HUES6 (cell line): ENCODE data around the gene TRMT44.

Source experiments
- H3K27ac ChIP-seq: 2 replicates; pipeline ENCODE4 v1.7.0; 2013; ENCODE audit warnings: low read depth, mild to moderate bottlenecking, low read length, inconsistent platforms
- H3K27me3 ChIP-seq: 2 replicates; pipeline ENCODE4 v1.6.1; 2013; ENCODE audit warnings: low read length; ENCODE audit not compliant: control insufficient read depth, insufficient read depth
- H3K36me3 ChIP-seq: 2 replicates; pipeline ENCODE4 v1.6.1; 2013; ENCODE audit warnings: low read length; ENCODE audit not compliant: control insufficient read depth, insufficient read depth
- H3K4me1 ChIP-seq: 2 replicates; pipeline ENCODE4 v1.6.1; 2013; ENCODE audit warnings: low read length; ENCODE audit not compliant: control insufficient read depth, insufficient read depth
- H3K4me3 ChIP-seq: 2 replicates; pipeline ENCODE4 v1.5.1; 2013; ENCODE audit warnings: low read depth, low read length
- H3K9ac ChIP-seq: one replicate; pipeline ENCODE4 v1.6.1; 2013; ENCODE audit warnings: mild to moderate bottlenecking, low read length
- H3K9me3 ChIP-seq: 2 replicates; pipeline ENCODE4 v1.6.1; 2013; ENCODE audit warnings: low read depth, low read length; ENCODE audit not compliant: control insufficient read depth, insufficient read depth

Gene TRMT44

GRCh38 chr4:8422327-8422726 is 18.2 kb upstream of the TRMT44 start:
- Histone ChIP-seq H3K36me3 (no peaks in the 10 kb centered on the region), H3K9me3 (no peaks in the 10 kb centered on the region), H3K9ac (no peak overlapping the region), H3K4me1 (no peaks in the 10 kb centered on the region), H3K4me3 (no peak overlapping the region), H3K27me3 (no peaks in the 10 kb centered on the region), H3K27ac (no peak overlapping the region)

- Histone ChIP-seq H3K4me3 (no peak overlapping the region), H3K9me3 (no peaks in the 10 kb centered on the region), H3K36me3 (no peaks in the 10 kb centered on the region), H3K27ac (no peak overlapping the region), H3K27me3 (no peaks in the 10 kb centered on the region), H3K4me1 (peaks cover 3% of the 10 kb centered on the region), H3K9ac (no peak overlapping the region)
Observed at GRCh38 chr4:8422786-8423185, 17.8 kb upstream of the TRMT44 start.

- no peak overlapping the region for H3K27ac ChIP-seq
- H3K9ac ChIP-seq = no peak overlapping the region
Observed at GRCh38 chr4:8427262-8427661, 13.3 kb upstream of the TRMT44 start.

GRCh38 chr4:8427761-8428287 is 12.8 kb upstream of the TRMT44 start:
- H3K4me1 ChIP-seq = peaks cover 9% of the 10 kb centered on the region
- H3K27me3 ChIP-seq = no peaks in the 10 kb centered on the region
- peak overlapping the region; percentile 93 for H3K4me3 ChIP-seq
- H3K27ac ChIP-seq = no peak overlapping the region
- no peaks in the 10 kb centered on the region for H3K9me3 ChIP-seq
- H3K36me3 ChIP-seq = no peaks in the 10 kb centered on the region
- peak overlapping the region; percentile 61 for H3K9ac ChIP-seq

More at GRCh38 chr4:8427262-8427661, 13.3 kb upstream of the TRMT44 start:
- Histone ChIP-seq H3K4me1 (peaks cover 9% of the 10 kb centered on the region), H3K4me3 (peak overlapping the region; percentile 93; the same call in 1 of the 2 replicates), H3K27me3 (no peaks in the 10 kb centered on the region), H3K9me3 (no peaks in the 10 kb centered on the region), H3K36me3 (no peaks in the 10 kb centered on the region)

- Histone ChIP-seq H3K4me3 (peak overlapping the region; percentile 93), H3K27ac (no peak overlapping the region), H3K27me3 (no peaks in the 10 kb centered on the region), H3K9me3 (no peaks in the 10 kb centered on the region), H3K36me3 (no peaks in the 10 kb centered on the region), H3K9ac (peak overlapping the region; percentile 61), H3K4me1 (peaks cover 9% of the 10 kb centered on the region)
Observed at GRCh38 chr4:8428288-8429097, 12.1 kb upstream of the TRMT44 start.

- peaks cover 9% of the 10 kb centered on the region for H3K4me1 ChIP-seq
- H3K36me3 ChIP-seq = no peaks in the 10 kb centered on the region
- H3K27me3 ChIP-seq = no peaks in the 10 kb centered on the region
- H3K4me3 ChIP-seq = no peak overlapping the region
- no peaks in the 10 kb centered on the region for H3K9me3 ChIP-seq
- H3K9ac ChIP-seq = no peak overlapping the region
- no peak overlapping the region for H3K27ac ChIP-seq
Observed at GRCh38 chr4:8431553-8431952, 9.0 kb upstream of the TRMT44 start.

GRCh38 chr4:8433136-8433535 is 7.4 kb upstream of the TRMT44 start:
- H3K27ac ChIP-seq = no peak overlapping the region
- no peak overlapping the region for H3K4me3 ChIP-seq
- no peaks in the 10 kb centered on the region for H3K27me3 ChIP-seq
- H3K36me3 ChIP-seq = no peaks in the 10 kb centered on the region
- H3K9ac ChIP-seq = no peak overlapping the region
- H3K4me1 ChIP-seq = peaks cover 4% of the 10 kb centered on the region; the same call in 1 of the 2 replicates
- no peaks in the 10 kb centered on the region for H3K9me3 ChIP-seq

GRCh38 chr4:8434251-8435073 is 6.1 kb upstream of the TRMT44 start:
- H3K4me3 ChIP-seq = no peak overlapping the region
- H3K9ac ChIP-seq = no peak overlapping the region
- H3K9me3 ChIP-seq = peaks cover 8% of the 10 kb centered on the region; the same call in 1 of the 2 replicates
- no peaks in the 10 kb centered on the region for H3K36me3 ChIP-seq
- no peaks in the 10 kb centered on the region for H3K27me3 ChIP-seq
- H3K27ac ChIP-seq = no peak overlapping the region
- no peaks in the 10 kb centered on the region for H3K4me1 ChIP-seq

- H3K9me3 ChIP-seq = peaks cover 11% of the 10 kb centered on the region; the same call in 1 of the 2 replicates
- no peaks in the 10 kb centered on the region for H3K36me3 ChIP-seq
- no peaks in the 10 kb centered on the region for H3K27me3 ChIP-seq
- H3K9ac ChIP-seq = no peak overlapping the region
- H3K4me1 ChIP-seq = no peaks in the 10 kb centered on the region
- no peak overlapping the region for H3K27ac ChIP-seq
- no peak overlapping the region for H3K4me3 ChIP-seq
Observed at GRCh38 chr4:8435656-8436121, 4.9 kb upstream of the TRMT44 start.

- Histone ChIP-seq H3K4me1 (peaks cover 10% of the 10 kb centered on the region; the same call in 1 of the 2 replicates), H3K9ac (no peak overlapping the region), H3K27me3 (no peaks in the 10 kb centered on the region), H3K4me3 (no peak overlapping the region), H3K27ac (no peak overlapping the region), H3K9me3 (peaks cover 11% of the 10 kb centered on the region; the same call in 1 of the 2 replicates), H3K36me3 (no peaks in the 10 kb centered on the region)
Observed at GRCh38 chr4:8437281-8437680, 3.3 kb upstream of the TRMT44 start.
